Fibroblast of mammary gland (primary cell): ENCODE measurements around the gene TBC1D20.

ENCODE experiments used
- DNase-seq: peaks from one replicate; pipeline ENCODE4 v3.0.0-alpha.2; 2010; ENCODE audit warnings: low read depth
- H3K4me3 ChIP-seq: 2 replicates; pipeline ENCODE4 v1.5.1; 2011; ENCODE audit warnings: low read depth, mild to moderate bottlenecking, low read length, moderate library complexity; ENCODE audit not compliant: control insufficient read depth
- TF ChIP-seq, protein P1 (sequence below): conservative IDR thresholded peaks from 2 replicates; pipeline ENCODE4 v1.5.1; 2011; ENCODE audit warnings: low read depth, low read length, inconsistent platforms; ENCODE audit not compliant: control insufficient read depth, insufficient read depth

The TBC1D20 gene

DNA sequence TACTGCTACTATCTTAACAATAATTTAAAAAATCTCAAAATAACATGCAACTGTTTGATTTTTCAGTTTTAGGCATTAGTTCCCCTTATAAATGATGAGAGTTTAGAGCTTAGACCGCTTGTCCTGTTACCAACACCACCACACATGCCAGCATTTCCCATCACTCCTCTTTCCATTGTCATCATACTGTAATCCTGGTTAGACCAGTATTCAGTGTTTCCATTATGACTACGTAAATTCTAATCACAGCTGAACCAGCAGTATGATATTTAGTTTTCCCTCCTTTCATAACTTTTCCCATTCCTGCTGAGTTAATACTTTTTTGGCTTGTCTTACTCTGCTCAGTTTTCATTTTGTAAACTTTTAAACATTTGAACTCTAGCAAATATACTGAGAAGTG is 12.2 kb upstream of the TBC1D20 start:
- H3K4me3 ChIP-seq: no peak overlapping the region
- TF ChIP-seq, protein P1, sequence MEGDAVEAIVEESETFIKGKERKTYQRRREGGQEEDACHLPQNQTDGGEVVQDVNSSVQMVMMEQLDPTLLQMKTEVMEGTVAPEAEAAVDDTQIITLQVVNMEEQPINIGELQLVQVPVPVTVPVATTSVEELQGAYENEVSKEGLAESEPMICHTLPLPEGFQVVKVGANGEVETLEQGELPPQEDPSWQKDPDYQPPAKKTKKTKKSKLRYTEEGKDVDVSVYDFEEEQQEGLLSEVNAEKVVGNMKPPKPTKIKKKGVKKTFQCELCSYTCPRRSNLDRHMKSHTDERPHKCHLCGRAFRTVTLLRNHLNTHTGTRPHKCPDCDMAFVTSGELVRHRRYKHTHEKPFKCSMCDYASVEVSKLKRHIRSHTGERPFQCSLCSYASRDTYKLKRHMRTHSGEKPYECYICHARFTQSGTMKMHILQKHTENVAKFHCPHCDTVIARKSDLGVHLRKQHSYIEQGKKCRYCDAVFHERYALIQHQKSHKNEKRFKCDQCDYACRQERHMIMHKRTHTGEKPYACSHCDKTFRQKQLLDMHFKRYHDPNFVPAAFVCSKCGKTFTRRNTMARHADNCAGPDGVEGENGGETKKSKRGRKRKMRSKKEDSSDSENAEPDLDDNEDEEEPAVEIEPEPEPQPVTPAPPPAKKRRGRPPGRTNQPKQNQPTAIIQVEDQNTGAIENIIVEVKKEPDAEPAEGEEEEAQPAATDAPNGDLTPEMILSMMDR: no peak

GRCh38 chr20:472889-473292 is 10.6 kb upstream of the TBC1D20 start:
- TF ChIP-seq, protein P1: no peak
- no peak overlapping the region for H3K4me3 ChIP-seq
- no peak for DNase-seq

More for the DNA sequence above, 12.2 kb upstream of the TBC1D20 start:
- DNase-seq: no peak

- no peak for DNase-seq
- TF ChIP-seq, protein P1: no peak
- H3K4me3 ChIP-seq: no peak overlapping the region
Measured at GRCh38 chr20:472137-472846, 10.0 kb upstream of the TBC1D20 start.

GRCh38 chr20:469746-470490 is 7.6 kb upstream of the TBC1D20 start:
- no peak for DNase-seq
- H3K4me3 ChIP-seq: no peak overlapping the region
- TF ChIP-seq, protein P1: no peak

GRCh38 chr20:467755-468154 is 5.4 kb upstream of the TBC1D20 start:
- no peak for DNase-seq
- H3K4me3 ChIP-seq: no peak overlapping the region
- TF ChIP-seq, protein P1: no peak

- DNase-seq: peak; percentile 36
- TF ChIP-seq, protein P1: no peak
- H3K4me3 ChIP-seq: peak overlapping the region; percentile 83
Measured at GRCh38 chr20:461254-462198, 807 bp downstream of the TBC1D20 start.
